Body of pancreas (tissue), 4 donors: ENCODE data around the gene CMSS1.

Experiments
- CTCF ChIP-seq, 7 experiments: fragments of 450-650 bp in 4 of 7; fragments of 200-600 bp in 3 of 7; sonication (generic) in 3 of 7; IDR thresholded peaks; one replicate each; pipeline ENCODE4 v1.5.1; 2016 to 2019; ENCODE audit warnings: antibody characterized with exemption in 7 of 7
- POLR2A ChIP-seq, 3 donors: fragments of 450-650 bp; IDR thresholded peaks; one replicate each; pipeline ENCODE4 v1.6.1; 2016; ENCODE audit warnings: antibody characterized with exemption in 3 of 3, mild to moderate bottlenecking in 2 of 3

- TF ChIP-seq CTCF (IDR thresholded peaks at IDR 0.05) (no peak), POLR2A (IDR thresholded peaks at IDR 0.05) (no peak)
Measured at GRCh38 chr3:99857278-99857677, 39.6 kb downstream of the CMSS1 start.
